Breast epithelium (tissue), 3 donors: Measurements from ENCODE around the gene GPX5.

Source experiments
- POLR2A ChIP-seq: fragments of 450-650 bp; IDR thresholded peaks from one replicate; pipeline ENCODE4 v1.6.1; 2016; ENCODE audit warnings: antibody characterized with exemption, mild to moderate bottlenecking, moderate library complexity
- POLR2AphosphoS5 ChIP-seq, 3 donors: sonication (generic); formaldehyde crosslinking; IDR thresholded peaks; one replicate each; pipeline ENCODE4 v1.6.1; 2017; ENCODE audit warnings: antibody characterized with exemption in 3 of 3
- TF ChIP-seq, protein P1 (sequence below), 3 donors: fragments of 450-650 bp; IDR thresholded peaks; one replicate each; pipeline ENCODE4 v1.5.1; 2016 to 2017; ENCODE audit warnings: antibody characterized with exemption in 3 of 3, mild to moderate bottlenecking in 3 of 3, moderate library complexity in 3 of 3

DNA sequence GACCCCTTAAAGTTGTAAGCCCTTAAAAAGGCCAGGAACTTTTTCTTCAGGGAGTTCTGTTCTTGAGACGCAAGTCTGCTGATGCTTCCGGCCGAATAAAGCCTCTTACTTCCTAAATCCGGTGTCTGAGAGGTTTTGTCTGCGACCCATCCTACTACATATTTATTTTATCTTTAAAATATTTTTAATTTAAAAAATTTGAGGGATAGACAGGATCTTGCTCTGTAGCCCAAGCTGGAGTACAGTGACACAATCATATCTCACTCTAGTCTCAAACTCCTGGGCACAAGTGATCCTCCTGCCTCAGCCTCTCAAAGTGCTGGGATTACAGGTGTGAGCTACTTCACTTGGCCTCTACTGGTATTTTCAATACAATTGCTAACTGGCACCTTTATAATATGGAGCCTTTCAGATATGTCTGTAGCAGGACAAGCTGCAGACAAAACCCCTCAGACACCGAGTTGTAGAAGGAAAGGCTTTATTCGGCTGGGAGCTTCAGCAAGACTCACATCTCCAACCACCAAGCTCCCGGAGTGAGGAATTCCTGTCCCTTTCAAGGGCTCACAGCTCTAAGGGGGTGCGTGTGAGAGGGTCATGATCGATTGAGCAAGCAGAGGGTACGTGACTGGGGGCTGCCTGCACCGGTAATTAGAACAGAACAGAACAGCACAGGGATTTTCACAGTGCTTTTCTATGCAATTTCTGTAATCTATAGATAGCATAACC, 41.0 kb downstream of the GPX5 start:
- TF ChIP-seq POLR2AphosphoS5 (IDR thresholded peaks at IDR 0.05) = no peak
- TF ChIP-seq POLR2A = no peak
- TF ChIP-seq, protein P1, sequence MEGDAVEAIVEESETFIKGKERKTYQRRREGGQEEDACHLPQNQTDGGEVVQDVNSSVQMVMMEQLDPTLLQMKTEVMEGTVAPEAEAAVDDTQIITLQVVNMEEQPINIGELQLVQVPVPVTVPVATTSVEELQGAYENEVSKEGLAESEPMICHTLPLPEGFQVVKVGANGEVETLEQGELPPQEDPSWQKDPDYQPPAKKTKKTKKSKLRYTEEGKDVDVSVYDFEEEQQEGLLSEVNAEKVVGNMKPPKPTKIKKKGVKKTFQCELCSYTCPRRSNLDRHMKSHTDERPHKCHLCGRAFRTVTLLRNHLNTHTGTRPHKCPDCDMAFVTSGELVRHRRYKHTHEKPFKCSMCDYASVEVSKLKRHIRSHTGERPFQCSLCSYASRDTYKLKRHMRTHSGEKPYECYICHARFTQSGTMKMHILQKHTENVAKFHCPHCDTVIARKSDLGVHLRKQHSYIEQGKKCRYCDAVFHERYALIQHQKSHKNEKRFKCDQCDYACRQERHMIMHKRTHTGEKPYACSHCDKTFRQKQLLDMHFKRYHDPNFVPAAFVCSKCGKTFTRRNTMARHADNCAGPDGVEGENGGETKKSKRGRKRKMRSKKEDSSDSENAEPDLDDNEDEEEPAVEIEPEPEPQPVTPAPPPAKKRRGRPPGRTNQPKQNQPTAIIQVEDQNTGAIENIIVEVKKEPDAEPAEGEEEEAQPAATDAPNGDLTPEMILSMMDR (IDR thresholded peaks at IDR 0.05) = no peak
